Activated T-helper 1 cell treated with anti-CD3 and anti-CD28 coated beads, Interleukin-12 subunit alpha, Interleukin-12 subunit beta, Interleukin-2, Interleukin-4 antibody, amounts not matched to agents 30 ng/mL and 10 ng/mL and 1 ng/mL, durations not matched to agents 14 hours and 24 hours and 36 hours (primary cell): Measurements from ENCODE around the gene PTGDR2. TPM values are rescaled to one million over a fixed set of nuclear protein-coding genes. Genes with fewer than 3 reads are reported as not detected.

Experiments
- DNase-seq: peaks from one replicate; pipeline ENCODE4 v3.0.0; 2021; ENCODE audit warnings: low spot score
- H3K27ac Mint-ChIP-seq: one replicate; pipeline ENCODE4 v1.8.0; 2021; ENCODE audit warnings: mild to moderate bottlenecking, mixed read lengths
- H3K27me3 Mint-ChIP-seq: one replicate; pipeline ENCODE4 v1.8.0; 2022; ENCODE audit warnings: mild to moderate bottlenecking, moderate library complexity, mixed read lengths; ENCODE audit not compliant: insufficient read depth
- H3K36me3 Mint-ChIP-seq: one replicate; pipeline ENCODE4 v1.8.0; 2021; ENCODE audit warnings: low read depth, mixed read lengths
- H3K4me1 Mint-ChIP-seq: one replicate; pipeline ENCODE4 v1.8.0; 2021; ENCODE audit warnings: low read depth, mixed read lengths
- H3K4me3 Mint-ChIP-seq: one replicate; pipeline ENCODE4 v1.8.0; 2021; ENCODE audit warnings: mild to moderate bottlenecking, moderate library complexity, mixed read lengths
- H3K9me3 Mint-ChIP-seq: one replicate; pipeline ENCODE4 v1.8.0; 2021; ENCODE audit warnings: mixed read lengths
- intact Hi-C: fragments of 100-400 bp; cut with micrococcal nuclease; formaldehyde crosslinking; loops from one replicate; pipeline ENCODE4 v1.15.1; 2024
- total RNA-seq: library from RNA; stranded (reverse); gene quantifications from 2 replicates; pipeline ENCODE4 v1.2.3, GENCODE V29; 2022

The PTGDR2 gene
- total RNA-seq, 1 donor from 2014 or later, result 0.10 TPM

- peaks cover 4% of the 10 kb centered on the region for H3K4me1 Mint-ChIP-seq
- H3K9me3 Mint-ChIP-seq, result no peaks in the 10 kb centered on the region
- no peak overlapping the region for H3K4me3 Mint-ChIP-seq
- no peak overlapping the region for H3K27ac Mint-ChIP-seq
- intact Hi-C loops, result no loop called here
- peaks cover 23% of the 10 kb centered on the region for H3K36me3 Mint-ChIP-seq
- peaks cover 2% of the 10 kb centered on the region for H3K27me3 Mint-ChIP-seq
- DNase-seq, result no peak
Observed at GRCh38 chr11:60880643-60881282, 25.0 kb upstream of the PTGDR2 start.

- Mint-ChIP-seq H3K27ac (no peak overlapping the region), H3K4me3 (no peak overlapping the region), H3K27me3 (peaks cover 2% of the 10 kb centered on the region), H3K9me3 (no peaks in the 10 kb centered on the region), H3K4me1 (peaks cover 4% of the 10 kb centered on the region), H3K36me3 (peaks cover 20% of the 10 kb centered on the region)
- DNase-seq, result no peak
- intact Hi-C loops, result no loop called here
Observed at GRCh38 chr11:60879971-60880588, 24.3 kb upstream of the PTGDR2 start.

- intact Hi-C loops, result no loop called here
- Mint-ChIP-seq H3K4me1 (peaks cover 4% of the 10 kb centered on the region), H3K4me3 (no peak overlapping the region), H3K9me3 (no peaks in the 10 kb centered on the region), H3K36me3 (peaks cover 20% of the 10 kb centered on the region), H3K27me3 (peaks cover 2% of the 10 kb centered on the region), H3K27ac (no peak overlapping the region)
- no peak for DNase-seq
Observed at GRCh38 chr11:60879104-60879503, 23.4 kb upstream of the PTGDR2 start.

- intact Hi-C loops, result no loop called here
- no peak overlapping the region for H3K27ac Mint-ChIP-seq
- H3K36me3 Mint-ChIP-seq, result peaks cover 20% of the 10 kb centered on the region
- DNase-seq, result no peak
- peaks cover 4% of the 10 kb centered on the region for H3K4me1 Mint-ChIP-seq
- no peaks in the 10 kb centered on the region for H3K9me3 Mint-ChIP-seq
- no peak overlapping the region for H3K4me3 Mint-ChIP-seq
- H3K27me3 Mint-ChIP-seq, result peaks cover 2% of the 10 kb centered on the region
Observed at GRCh38 chr11:60878245-60879101, 22.7 kb upstream of the PTGDR2 start.

GRCh38 chr11:60876168-60876485 is 20.4 kb upstream of the PTGDR2 start:
- DNase-seq, result no peak
- no peak overlapping the region for H3K27ac Mint-ChIP-seq
- intact Hi-C loops, result no loop called here
- no peak overlapping the region for H3K4me3 Mint-ChIP-seq
- peaks cover 2% of the 10 kb centered on the region for H3K27me3 Mint-ChIP-seq
- peaks cover 20% of the 10 kb centered on the region for H3K36me3 Mint-ChIP-seq
- peaks cover 8% of the 10 kb centered on the region for H3K4me1 Mint-ChIP-seq
- H3K9me3 Mint-ChIP-seq, result no peaks in the 10 kb centered on the region

GRCh38 chr11:60875366-60876167 is 19.8 kb upstream of the PTGDR2 start:
- H3K4me3 Mint-ChIP-seq, result no peak overlapping the region
- intact Hi-C loops, result no loop called here
- no peak overlapping the region for H3K27ac Mint-ChIP-seq
- H3K27me3 Mint-ChIP-seq, result peaks cover 2% of the 10 kb centered on the region
- H3K4me1 Mint-ChIP-seq, result peaks cover 5% of the 10 kb centered on the region
- H3K9me3 Mint-ChIP-seq, result no peaks in the 10 kb centered on the region
- no peak for DNase-seq
- peaks cover 18% of the 10 kb centered on the region for H3K36me3 Mint-ChIP-seq

- H3K4me3 Mint-ChIP-seq, result no peak overlapping the region
- H3K4me1 Mint-ChIP-seq, result peaks cover 4% of the 10 kb centered on the region
- intact Hi-C loops, result no loop called here
- H3K27me3 Mint-ChIP-seq, result peaks cover 2% of the 10 kb centered on the region
- no peaks in the 10 kb centered on the region for H3K9me3 Mint-ChIP-seq
- H3K27ac Mint-ChIP-seq, result no peak overlapping the region
- no peak for DNase-seq
- H3K36me3 Mint-ChIP-seq, result peaks cover 13% of the 10 kb centered on the region
Observed at GRCh38 chr11:60874421-60875365, 18.9 kb upstream of the PTGDR2 start.

GRCh38 chr11:60873533-60873932 is 17.8 kb upstream of the PTGDR2 start:
- intact Hi-C loops, result no loop called here
- DNase-seq, result no peak
- no peaks in the 10 kb centered on the region for H3K27me3 Mint-ChIP-seq
- no peak overlapping the region for H3K27ac Mint-ChIP-seq
- H3K36me3 Mint-ChIP-seq, result peaks cover 9% of the 10 kb centered on the region
- no peak overlapping the region for H3K4me3 Mint-ChIP-seq
- H3K9me3 Mint-ChIP-seq, result no peaks in the 10 kb centered on the region
- peaks cover 4% of the 10 kb centered on the region for H3K4me1 Mint-ChIP-seq

DNA sequence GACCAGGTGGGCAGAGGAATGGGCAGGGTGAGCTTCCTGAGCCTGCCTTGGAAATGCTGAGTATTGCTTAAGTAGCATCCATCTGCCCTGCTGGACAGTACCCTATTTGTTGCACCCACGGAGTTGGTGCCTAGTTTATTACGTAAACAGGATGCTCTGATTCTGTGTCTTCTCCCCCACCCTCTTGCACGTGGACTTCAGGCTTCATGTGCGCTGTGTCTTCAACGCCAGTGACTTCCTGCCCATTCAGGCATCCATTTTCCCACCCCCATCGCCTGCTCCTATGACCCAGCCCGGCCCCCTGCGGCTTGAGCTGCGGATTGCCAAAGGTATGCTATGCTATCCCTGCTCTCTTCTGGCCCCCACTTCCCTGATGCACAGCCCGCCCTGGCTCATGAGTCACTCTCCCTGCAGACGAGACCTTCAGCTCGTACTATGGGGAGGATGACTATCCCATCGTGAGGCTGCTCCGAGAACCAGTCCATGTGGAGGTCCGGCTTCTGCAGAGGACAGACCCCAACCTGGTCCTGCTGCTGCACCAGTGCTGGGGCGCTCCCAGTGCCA is 17.3 kb upstream of the PTGDR2 start:
- intact Hi-C loops, result no loop called here
- no peaks in the 10 kb centered on the region for H3K27me3 Mint-ChIP-seq
- H3K27ac Mint-ChIP-seq, result no peak overlapping the region
- H3K9me3 Mint-ChIP-seq, result no peaks in the 10 kb centered on the region
- no peak overlapping the region for H3K4me3 Mint-ChIP-seq
- DNase-seq, result no peak
- H3K36me3 Mint-ChIP-seq, result peaks cover 8% of the 10 kb centered on the region
- H3K4me1 Mint-ChIP-seq, result peaks cover 4% of the 10 kb centered on the region

DNA sequence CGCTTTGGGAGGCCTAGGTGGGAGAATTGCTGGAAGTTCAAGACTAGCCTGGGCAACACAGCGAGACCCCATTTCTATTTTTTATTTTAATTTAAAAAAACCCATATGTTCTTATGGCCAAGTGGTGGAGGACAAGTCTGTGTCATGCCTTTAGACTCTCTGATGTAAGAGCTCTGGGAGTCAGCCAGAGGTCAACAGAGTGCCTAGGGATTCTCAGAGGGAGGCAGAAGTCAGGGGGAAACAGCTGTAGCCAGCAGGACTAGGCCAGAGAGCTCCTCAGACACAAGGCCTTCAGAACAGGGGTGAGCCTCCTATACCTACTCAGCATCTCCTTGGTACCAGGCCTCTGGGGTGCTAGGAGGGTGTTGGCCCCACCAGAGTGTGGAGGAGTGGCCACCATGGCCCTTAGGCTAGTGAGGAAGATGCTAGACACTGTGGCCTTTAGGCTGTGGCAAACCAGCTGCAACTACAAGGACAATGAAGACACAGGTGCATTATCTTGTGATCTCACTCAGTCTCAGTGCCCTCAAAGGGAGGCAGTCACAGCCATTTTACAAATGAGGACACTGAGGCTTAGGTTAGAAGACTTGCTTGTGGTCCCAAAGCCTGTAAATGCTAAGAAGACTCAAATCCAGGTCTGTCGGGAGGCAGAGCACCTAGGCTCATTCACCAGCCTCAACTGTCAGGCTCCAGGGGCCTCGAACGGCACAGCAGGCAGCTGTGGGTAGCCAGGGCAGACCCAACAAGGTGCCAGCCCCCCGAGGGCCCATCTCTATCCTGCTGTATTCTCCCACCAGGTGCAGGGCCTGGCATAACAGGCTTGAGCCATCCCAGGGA is 16.6 kb upstream of the PTGDR2 start:
- no peak for DNase-seq
- H3K4me1 Mint-ChIP-seq, result peaks cover 4% of the 10 kb centered on the region
- intact Hi-C loops, result no loop called here
- no peak overlapping the region for H3K4me3 Mint-ChIP-seq
- no peaks in the 10 kb centered on the region for H3K9me3 Mint-ChIP-seq
- H3K36me3 Mint-ChIP-seq, result peaks cover 3% of the 10 kb centered on the region
- H3K27ac Mint-ChIP-seq, result no peak overlapping the region
- H3K27me3 Mint-ChIP-seq, result no peaks in the 10 kb centered on the region

- H3K9me3 Mint-ChIP-seq, result no peaks in the 10 kb centered on the region
- H3K27me3 Mint-ChIP-seq, result no peaks in the 10 kb centered on the region
- H3K27ac Mint-ChIP-seq, result no peak overlapping the region
- H3K4me1 Mint-ChIP-seq, result peaks cover 4% of the 10 kb centered on the region
- intact Hi-C loops, result no loop called here
- no peaks in the 10 kb centered on the region for H3K36me3 Mint-ChIP-seq
- no peak overlapping the region for H3K4me3 Mint-ChIP-seq
- no peak for DNase-seq
Observed at GRCh38 chr11:60871378-60872061, 15.8 kb upstream of the PTGDR2 start.
